Urinary bladder (tissue), 4 donors: ENCODE data around the gene TFEB. TPM values are rescaled to one million over a fixed set of nuclear protein-coding genes. Genes with fewer than 3 reads are reported as not detected.

ENCODE experiments used
- DNase-seq: peaks from one replicate; pipeline ENCODE4 v3.0.0-alpha.2; 2015; ENCODE audit errors: extremely low spot score
- H3K27ac ChIP-seq: one replicate; pipeline ENCODE4 v1.5.1; 2013; ENCODE audit warnings: low read depth, mild to moderate bottlenecking, moderate library complexity
- H3K36me3 ChIP-seq: one replicate; pipeline ENCODE4 v1.6.1; 2013; ENCODE audit warnings: mild to moderate bottlenecking, moderate library complexity; ENCODE audit not compliant: insufficient read depth
- H3K4me1 ChIP-seq: one replicate; pipeline ENCODE4 v1.6.1; 2013; ENCODE audit warnings: mild to moderate bottlenecking, moderate library complexity; ENCODE audit not compliant: insufficient read depth
- H3K4me3 ChIP-seq: one replicate; pipeline ENCODE4 v1.5.1; 2013; ENCODE audit warnings: low read depth, low read length
- WGBS: extraction: QIAGEN DNeasy Blood & Tissue Kit; methylation state at CpG from one replicate; pipeline ENCODE4 v1.1.7; 2013; 5-methylcytosine and 5-hydroxymethylcytosine counted together
- polyA plus RNA-seq: library from polyadenylated mRNA; stranded (reverse); fragments of 200-250 nt; gene quantifications from one replicate; pipeline ENCODE4 v1.2.3, GENCODE V29; 2013
- total RNA-seq: library from RNA; depleted of rRNA; stranded (reverse); fragments of >200 nt; gene quantifications from one replicate; pipeline ENCODE4 v1.2.3, GENCODE V29; 2014
- donor health status: healthy with polysubstance abuse.
- donor health status: healthy.

Gene TFEB
- total and polyA plus RNA-seq, 2 donors: 4.3 to 25.4 TPM

DNA sequence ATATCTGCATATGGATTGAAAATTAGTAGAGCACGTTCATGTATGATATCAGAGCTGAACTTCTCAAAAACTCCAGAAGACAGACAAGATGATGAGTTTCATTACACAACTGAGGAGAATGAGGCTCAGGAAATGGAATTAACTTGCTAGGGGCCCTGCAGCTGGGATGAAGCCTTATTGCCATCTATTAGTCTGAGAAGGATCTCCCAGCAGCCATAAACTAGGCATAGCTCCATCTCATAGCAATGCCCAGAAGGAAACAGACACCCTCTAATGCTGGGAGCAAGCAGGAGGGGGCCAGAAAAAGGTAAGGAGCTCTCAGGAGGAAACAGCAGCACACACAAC is 18.0 kb downstream of the TFEB start:
- 88% methylated on average over 1 of the region's 1 CpG for WGBS
- H3K4me3 ChIP-seq: no peak overlapping the region
- H3K36me3 ChIP-seq: no peaks in the 10 kb centered on the region
- no peaks in the 10 kb centered on the region for H3K4me1 ChIP-seq
- H3K27ac ChIP-seq: no peak overlapping the region
- no peak for DNase-seq

GRCh38 chr6:41716516-41717391 is 18.7 kb downstream of the TFEB start:
- 85% methylated on average over 11 of the region's 11 CpGs for WGBS
- no peak for DNase-seq

GRCh38 chr6:41715795-41716515 is 19.5 kb downstream of the TFEB start:
- 87% methylated on average over 5 of the region's 5 CpGs for WGBS
- Histone ChIP-seq H3K4me1 (no peaks in the 10 kb centered on the region), H3K27ac (no peak overlapping the region), H3K4me3 (no peak overlapping the region), H3K36me3 (no peaks in the 10 kb centered on the region)
- DNase-seq: no peak

More at GRCh38 chr6:41716516-41717391, 18.7 kb downstream of the TFEB start:
- Histone ChIP-seq H3K36me3 (no peaks in the 10 kb centered on the region), H3K27ac (no peak overlapping the region), H3K4me1 (no peaks in the 10 kb centered on the region), H3K4me3 (no peak overlapping the region)

GRCh38 chr6:41714556-41715273 is 20.7 kb downstream of the TFEB start:
- no peaks in the 10 kb centered on the region for H3K36me3 ChIP-seq
- H3K4me1 ChIP-seq: no peaks in the 10 kb centered on the region
- no peak overlapping the region for H3K27ac ChIP-seq
- no peak for DNase-seq
- no peak overlapping the region for H3K4me3 ChIP-seq
- 90% methylated on average over 14 of the region's 14 CpGs for WGBS

DNA sequence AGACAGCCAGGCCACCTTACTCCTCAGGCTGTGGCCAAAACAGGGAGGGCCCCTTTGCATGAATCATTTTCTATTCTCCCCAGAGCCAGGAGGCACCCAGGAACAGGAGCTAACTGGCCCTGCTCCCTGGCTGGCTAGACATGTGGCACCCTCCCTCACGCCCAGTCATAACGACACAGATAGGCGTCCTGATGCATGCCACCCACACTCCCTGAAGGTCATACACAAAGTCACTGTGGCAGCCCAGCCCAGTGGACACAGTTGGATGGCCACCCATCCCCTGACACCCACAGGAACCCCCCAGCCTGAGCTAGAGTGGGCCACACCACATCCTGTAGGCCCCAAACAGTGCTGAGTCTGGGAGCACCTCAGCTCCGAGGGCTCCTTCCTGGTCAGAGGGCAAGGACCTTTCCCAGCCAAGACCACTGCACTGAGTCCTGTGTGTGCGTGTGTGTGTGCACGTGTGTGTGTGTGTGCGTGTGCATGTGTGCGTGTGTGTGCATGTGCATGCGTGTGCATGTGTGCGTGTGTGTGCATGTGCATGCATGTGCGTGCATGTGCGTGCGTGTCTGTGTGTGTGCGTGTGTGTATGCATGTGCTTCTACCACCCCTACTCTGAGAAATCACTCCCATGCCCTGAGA is 21.6 kb downstream of the TFEB start:
- H3K27ac ChIP-seq: no peak overlapping the region

DNA sequence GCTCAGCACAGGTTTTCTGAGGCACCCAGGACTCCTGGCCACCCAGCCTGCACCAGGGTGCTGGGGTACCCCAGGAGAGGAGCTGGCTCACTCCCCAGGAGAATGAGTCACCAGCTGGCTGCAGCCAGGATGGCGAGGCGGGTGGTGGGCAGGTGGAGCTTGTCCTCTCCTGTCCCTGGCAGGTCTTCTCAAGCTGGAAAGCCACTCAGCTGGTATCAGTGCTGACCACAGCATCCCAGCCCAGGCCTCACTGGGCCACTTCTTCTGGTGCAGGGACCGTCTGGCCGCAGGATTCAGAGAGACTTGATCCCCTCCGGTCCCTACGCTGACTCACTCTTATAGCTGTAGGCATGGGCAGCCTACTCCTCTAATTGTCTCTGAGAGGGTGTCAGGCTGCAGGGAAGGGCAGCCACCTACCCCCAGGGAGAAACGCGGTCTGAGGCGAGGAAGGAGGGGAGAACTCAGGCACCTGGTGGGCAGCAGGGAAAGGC is 22.2 kb downstream of the TFEB start:
- no peak for DNase-seq
- Histone ChIP-seq H3K4me1 (no peaks in the 10 kb centered on the region), H3K27ac (no peak overlapping the region), H3K4me3 (no peak overlapping the region), H3K36me3 (no peaks in the 10 kb centered on the region)
- WGBS: 57% methylated on average over 9 of the region's 9 CpGs

More for the DNA sequence above, 21.6 kb downstream of the TFEB start:
- Histone ChIP-seq H3K36me3 (no peaks in the 10 kb centered on the region), H3K4me3 (no peak overlapping the region), H3K4me1 (no peaks in the 10 kb centered on the region)
- DNase-seq: no peak
- WGBS: 72% methylated on average over 14 of the region's 14 CpGs

GRCh38 chr6:41712651-41713103 is 22.7 kb downstream of the TFEB start:
- Histone ChIP-seq H3K27ac (peak overlapping the region; percentile 65), H3K36me3 (no peaks in the 10 kb centered on the region), H3K4me3 (no peak overlapping the region), H3K4me1 (no peaks in the 10 kb centered on the region)
- 66% methylated on average over 10 of the region's 10 CpGs for WGBS
- DNase-seq: no peak

DNA sequence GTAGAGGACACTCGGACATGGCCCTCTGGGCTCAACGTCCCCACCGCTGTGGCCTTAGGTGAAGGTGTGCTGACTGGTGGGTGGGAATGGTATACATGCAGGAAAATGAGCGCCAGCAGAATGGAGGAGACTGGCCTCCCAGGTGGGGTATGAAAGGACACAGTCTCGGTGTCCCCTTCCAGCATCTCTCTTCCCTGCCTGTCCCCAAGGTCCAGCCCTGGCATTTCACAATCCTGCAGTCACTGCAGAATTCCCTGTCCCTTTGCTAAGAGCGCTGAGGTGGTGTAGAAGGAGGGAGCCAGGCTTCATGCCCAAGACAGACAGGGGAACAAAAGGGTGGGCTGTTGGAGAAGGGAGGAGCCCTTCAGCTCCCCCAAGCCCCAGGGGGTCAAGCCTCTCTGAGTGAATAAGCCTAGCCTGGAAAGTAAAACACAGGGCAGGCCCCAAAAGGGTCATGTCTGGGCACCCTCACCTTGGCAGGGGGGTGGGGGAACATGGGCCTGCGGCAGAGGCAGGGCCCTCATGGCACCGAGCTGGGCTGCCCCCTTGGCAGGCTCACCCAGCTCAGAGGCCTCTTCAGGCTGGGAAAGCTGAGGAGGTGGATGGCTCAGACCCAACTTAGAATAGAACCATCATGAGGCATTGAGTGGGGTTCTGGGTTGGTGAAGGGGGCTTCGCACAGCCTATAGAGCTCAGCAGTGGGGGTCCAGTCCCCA is 23.9 kb downstream of the TFEB start:
- WGBS: 94% methylated on average over 9 of the region's 9 CpGs
- no peaks in the 10 kb centered on the region for H3K4me1 ChIP-seq

GRCh38 chr6:41709375-41709774 is 26.0 kb downstream of the TFEB start:
- no peaks in the 10 kb centered on the region for H3K4me1 ChIP-seq
- no peaks in the 10 kb centered on the region for H3K36me3 ChIP-seq
- no peak overlapping the region for H3K4me3 ChIP-seq
- 89% methylated on average over 2 of the region's 2 CpGs for WGBS
- H3K27ac ChIP-seq: no peak overlapping the region
- DNase-seq: no peak

More for the DNA sequence above, 23.9 kb downstream of the TFEB start:
- no peak for DNase-seq
- no peak overlapping the region for H3K4me3 ChIP-seq
- H3K36me3 ChIP-seq: no peaks in the 10 kb centered on the region
- H3K27ac ChIP-seq: no peak overlapping the region

GRCh38 chr6:41708856-41709255 is 26.6 kb downstream of the TFEB start:
- 94% methylated on average over 3 of the region's 3 CpGs for WGBS
- Histone ChIP-seq H3K4me1 (no peaks in the 10 kb centered on the region), H3K36me3 (no peaks in the 10 kb centered on the region), H3K27ac (no peak overlapping the region), H3K4me3 (no peak overlapping the region)
- no peak for DNase-seq

- H3K4me1 ChIP-seq: no peaks in the 10 kb centered on the region
- no peak overlapping the region for H3K27ac ChIP-seq
- no peak overlapping the region for H3K4me3 ChIP-seq
- peaks cover 2% of the 10 kb centered on the region for H3K36me3 ChIP-seq
- 77% methylated on average over 14 of the region's 14 CpGs for WGBS
- no peak for DNase-seq
These were observed 27.7 kb downstream of the TFEB start for GRCh38 chr6:41707565-41708200.

GRCh38 chr6:41706876-41707564 is 28.4 kb downstream of the TFEB start:
- H3K4me3 ChIP-seq: no peak overlapping the region
- WGBS: 82% methylated on average over 9 of the region's 9 CpGs

More at GRCh38 chr6:41706876-41707564, 28.4 kb downstream of the TFEB start:
- H3K4me1 ChIP-seq: no peaks in the 10 kb centered on the region
- no peak overlapping the region for H3K27ac ChIP-seq
- peaks cover 2% of the 10 kb centered on the region for H3K36me3 ChIP-seq
- DNase-seq: no peak
